SK-N-SH (cell line): ENCODE measurements around the gene KRTAP10-7.

Source experiments
- CTCF ChIP-seq: fragments of 200-600 bp; sonication (generic); IDR thresholded peaks from 2 replicates; pipeline ENCODE4 v1.6.1; 2017; ENCODE audit warnings: antibody characterized with exemption, mild to moderate bottlenecking, moderate library complexity
- MAX ChIP-seq: IDR thresholded peaks from 2 replicates; pipeline ENCODE4 v1.4.0; 2012; ENCODE audit warnings: low read depth
- NFIC ChIP-seq: IDR thresholded peaks from 2 replicates; pipeline ENCODE4 v1.4.0; 2012; ENCODE audit warnings: borderline replicate concordance
- POLR2AphosphoS5 ChIP-seq: IDR thresholded peaks from 2 replicates; pipeline ENCODE4 v1.6.1; 2012; ENCODE audit warnings: low read depth, low read length
- RFX5 ChIP-seq: IDR thresholded peaks from 2 replicates; pipeline ENCODE4 v1.6.1; 2012; ENCODE audit warnings: mild to moderate bottlenecking, improper control_type of control experiment, low read length
- RXRA ChIP-seq: IDR thresholded peaks from 2 replicates; pipeline ENCODE4 v1.4.0; 2012; ENCODE audit warnings: low read depth, mild to moderate bottlenecking, borderline replicate concordance
- SIN3A ChIP-seq: IDR thresholded peaks from 2 replicates; pipeline ENCODE4 v1.6.1; 2012; ENCODE audit warnings: low read depth, mild to moderate bottlenecking, low read length, moderate library complexity, borderline replicate concordance
- TEAD4 ChIP-seq: IDR thresholded peaks from 2 replicates; pipeline ENCODE4 v1.4.0; 2012; ENCODE audit warnings: mild to moderate bottlenecking, borderline replicate concordance; ENCODE audit not compliant: insufficient read depth
- USF1 ChIP-seq: IDR thresholded peaks from 2 replicates; pipeline ENCODE4 v1.4.0; 2012; ENCODE audit warnings: low read depth, borderline replicate concordance
- YY1 ChIP-seq: IDR thresholded peaks from 2 replicates; pipeline ENCODE4 v1.4.0; 2012; ENCODE audit warnings: low read depth, mild to moderate bottlenecking

GRCh38 chr21:44567481-44568171 is 32.8 kb upstream of the KRTAP10-7 start:
- TF ChIP-seq TEAD4 = no peak
- TF ChIP-seq POLR2AphosphoS5 = no peak
- TF ChIP-seq RFX5 = no peak
- no peak for TF ChIP-seq CTCF
- TF ChIP-seq YY1 = no peak
- no peak for TF ChIP-seq SIN3A
- TF ChIP-seq NFIC = no peak
- no peak for TF ChIP-seq RXRA
- TF ChIP-seq USF1 = no peak
- no peak for TF ChIP-seq MAX
